Brain microvascular endothelial cell (primary cell): ENCODE data around the gene DGCR8.

ENCODE experiments used
- DNase-seq: peaks from one replicate; pipeline ENCODE4 v3.0.0-alpha.2; 2020
- H3K27ac ChIP-seq: fragments of 250-450 bp; sonication (Bioruptor Pico); 2 replicates; pipeline ENCODE4 v1.5.1; 2020; ENCODE audit warnings: mild to moderate bottlenecking, moderate library complexity
- H3K27me3 ChIP-seq: fragments of 250-450 bp; sonication (Bioruptor Pico); replicated peaks from 2 replicates; pipeline ENCODE4 v1.5.1; 2020; ENCODE audit warnings: mild to moderate bottlenecking
- H3K36me3 ChIP-seq: fragments of 250-450 bp; sonication (Bioruptor Pico); replicated peaks from 2 replicates; pipeline ENCODE4 v1.5.1; 2020; ENCODE audit warnings: mild to moderate bottlenecking
- H3K4me3 ChIP-seq: 2 replicates; pipeline ENCODE4 v1.5.1; 2011; ENCODE audit warnings: low read depth, mild to moderate bottlenecking, control low read depth, low read length, moderate library complexity
- in situ Hi-C: cut with HindIII; loops from 2 replicates; pipeline ENCODE4 v1.10.0; 2017; ENCODE audit warnings: low sequenced_read_pairs, low pct_ligation_motif_present
- TF ChIP-seq, protein P1 (sequence below): IDR thresholded peaks from 2 replicates; pipeline ENCODE4 v1.5.1; 2011; ENCODE audit warnings: low read depth, mild to moderate bottlenecking, moderate library complexity, low read length, control low read depth, inconsistent platforms; ENCODE audit errors: missing control alignments

The DGCR8 gene

DNA sequence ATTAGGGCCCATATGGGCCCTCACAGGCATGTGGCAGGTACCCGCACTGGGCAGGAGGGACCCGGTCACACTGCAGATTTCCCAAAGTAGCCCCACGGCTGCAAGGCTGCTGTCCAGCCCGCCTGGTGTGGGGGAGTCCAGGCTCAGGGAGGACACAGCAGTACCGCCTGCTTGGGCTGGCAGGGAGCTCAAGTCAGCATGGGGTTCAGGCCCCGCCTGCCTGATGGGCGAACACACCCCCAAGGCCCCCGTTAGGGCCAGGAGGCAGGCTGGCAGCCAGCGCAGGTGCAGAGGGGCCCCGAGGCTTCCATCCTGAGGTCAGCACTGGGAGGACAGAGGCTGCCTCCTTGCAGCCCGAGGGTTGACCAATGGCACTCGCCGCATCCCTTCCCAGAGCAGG, 57.1 kb downstream of the DGCR8 start:
- Histone ChIP-seq H3K27ac (no peak overlapping the region), H3K4me3 (no peak overlapping the region), H3K36me3 (peaks cover 14% of the 10 kb centered on the region), H3K27me3 (no peaks in the 10 kb centered on the region)
- TF ChIP-seq, protein P1, sequence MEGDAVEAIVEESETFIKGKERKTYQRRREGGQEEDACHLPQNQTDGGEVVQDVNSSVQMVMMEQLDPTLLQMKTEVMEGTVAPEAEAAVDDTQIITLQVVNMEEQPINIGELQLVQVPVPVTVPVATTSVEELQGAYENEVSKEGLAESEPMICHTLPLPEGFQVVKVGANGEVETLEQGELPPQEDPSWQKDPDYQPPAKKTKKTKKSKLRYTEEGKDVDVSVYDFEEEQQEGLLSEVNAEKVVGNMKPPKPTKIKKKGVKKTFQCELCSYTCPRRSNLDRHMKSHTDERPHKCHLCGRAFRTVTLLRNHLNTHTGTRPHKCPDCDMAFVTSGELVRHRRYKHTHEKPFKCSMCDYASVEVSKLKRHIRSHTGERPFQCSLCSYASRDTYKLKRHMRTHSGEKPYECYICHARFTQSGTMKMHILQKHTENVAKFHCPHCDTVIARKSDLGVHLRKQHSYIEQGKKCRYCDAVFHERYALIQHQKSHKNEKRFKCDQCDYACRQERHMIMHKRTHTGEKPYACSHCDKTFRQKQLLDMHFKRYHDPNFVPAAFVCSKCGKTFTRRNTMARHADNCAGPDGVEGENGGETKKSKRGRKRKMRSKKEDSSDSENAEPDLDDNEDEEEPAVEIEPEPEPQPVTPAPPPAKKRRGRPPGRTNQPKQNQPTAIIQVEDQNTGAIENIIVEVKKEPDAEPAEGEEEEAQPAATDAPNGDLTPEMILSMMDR, result no peak
- in situ Hi-C loops, result no loop called here
- DNase-seq, result no peak

GRCh38 chr22:20137671-20138416, 57.8 kb downstream of the DGCR8 start:
- Histone ChIP-seq H3K27ac (no peak overlapping the region), H3K4me3 (no peak overlapping the region), H3K36me3 (peaks cover 15% of the 10 kb centered on the region), H3K27me3 (no peaks in the 10 kb centered on the region)
- TF ChIP-seq, protein P1, result no peak
- in situ Hi-C loops, result no loop called here
- no peak for DNase-seq

DNA sequence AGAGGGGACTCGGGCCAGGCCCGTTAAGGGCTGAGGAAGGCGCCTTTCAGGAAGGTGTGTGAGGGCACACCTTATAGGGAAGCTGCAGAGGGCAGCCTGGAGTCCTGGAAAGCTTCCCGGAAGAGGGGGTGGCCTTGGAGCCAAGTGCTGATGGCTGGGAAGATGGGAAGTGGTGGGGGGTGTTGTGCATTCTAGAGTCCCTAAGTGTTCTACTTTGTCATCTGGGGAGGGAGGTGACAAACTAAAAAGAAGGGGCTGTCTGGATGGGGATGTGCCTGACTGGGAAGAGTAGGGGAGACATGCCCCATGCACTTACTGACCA, 58.3 kb downstream of the DGCR8 start:
- TF ChIP-seq, protein P1, result no peak
- H3K27ac ChIP-seq, result no peak overlapping the region
- in situ Hi-C loops, result no loop called here
- no peak for DNase-seq
- H3K4me3 ChIP-seq, result no peak overlapping the region
- H3K27me3 ChIP-seq, result no peaks in the 10 kb centered on the region
- peaks cover 20% of the 10 kb centered on the region for H3K36me3 ChIP-seq

- peaks cover 23% of the 10 kb centered on the region for H3K36me3 ChIP-seq
- in situ Hi-C loops, result no loop called here
- H3K27ac ChIP-seq, result no peak overlapping the region
- no peak for DNase-seq
- TF ChIP-seq, protein P1, result no peak
- H3K4me3 ChIP-seq, result no peak overlapping the region
- H3K27me3 ChIP-seq, result no peaks in the 10 kb centered on the region
Observed at GRCh38 chr22:20138868-20139267, 58.8 kb downstream of the DGCR8 start.

DNA sequence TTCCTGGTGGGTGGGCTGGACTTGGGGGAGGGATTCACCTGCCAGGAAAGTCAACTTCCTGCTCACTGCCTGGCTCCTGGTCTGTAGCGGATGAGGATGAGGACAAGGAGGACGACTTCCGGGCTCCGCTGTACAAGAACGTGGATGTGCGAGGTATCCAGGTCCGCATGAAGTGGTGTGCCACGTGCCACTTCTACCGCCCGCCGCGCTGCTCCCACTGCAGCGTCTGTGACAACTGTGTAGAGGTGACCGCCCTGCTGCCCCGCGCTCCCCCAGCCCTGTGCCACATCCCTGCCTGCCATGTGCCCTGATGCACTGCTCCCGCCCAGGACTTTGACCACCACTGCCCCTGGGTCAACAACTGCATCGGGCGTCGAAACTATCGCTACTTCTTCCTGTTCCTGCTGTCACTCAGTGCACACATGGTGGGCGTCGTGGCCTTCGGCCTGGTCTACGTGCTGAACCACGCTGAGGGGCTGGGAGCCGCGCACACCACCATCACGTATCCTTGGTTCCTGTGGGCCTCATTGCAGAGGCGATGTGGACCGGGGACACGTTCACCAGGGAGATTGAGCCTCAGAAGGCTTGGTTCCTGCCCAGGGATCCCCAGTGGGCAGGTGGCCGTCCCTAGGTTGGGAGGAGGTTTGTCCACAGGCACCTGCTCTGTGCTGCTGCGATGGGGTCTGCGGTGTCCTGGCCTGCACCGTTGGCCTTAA, 59.5 kb downstream of the DGCR8 start:
- Histone ChIP-seq H3K36me3 (peaks cover 23% of the 10 kb centered on the region), H3K4me3 (no peak overlapping the region), H3K27ac (no peak overlapping the region), H3K27me3 (no peaks in the 10 kb centered on the region)
- DNase-seq, result no peak
- TF ChIP-seq, protein P1, result no peak
- in situ Hi-C loops, result no loop called here
